ENCODE data around the gene CNTNAP2.

CNTNAP2 gene

GRCh38 chr7:146698995-146699610 is 582.5 kb downstream of the CNTNAP2 start:
- no peak for DNase-seq (ENCODE audit: low spot score)

DNA sequence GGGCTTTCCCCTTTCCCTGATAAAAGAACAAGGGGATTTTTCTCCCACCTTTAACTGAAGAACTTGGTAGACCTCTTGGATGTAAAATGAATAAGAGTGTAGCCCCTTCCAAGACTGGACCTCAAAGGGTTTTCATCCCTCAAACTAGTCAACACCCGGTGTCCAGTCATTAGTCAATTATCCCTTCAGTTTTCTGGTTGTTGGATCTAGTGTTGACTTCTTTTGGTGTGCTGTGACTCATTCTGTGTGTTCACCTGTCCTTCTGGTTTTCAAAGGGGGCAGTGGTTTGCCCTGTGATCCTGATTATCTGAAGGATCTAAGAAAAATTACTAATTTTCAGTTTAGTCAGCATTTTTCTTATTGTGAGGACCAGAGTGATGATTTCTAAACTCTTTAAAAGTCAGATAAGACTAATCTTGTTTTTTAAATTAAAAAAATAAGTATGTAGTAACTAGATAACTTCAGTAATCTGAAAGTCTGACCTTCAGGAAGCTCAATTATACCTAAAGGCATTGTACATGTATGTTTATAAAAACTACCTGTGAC is 583.5 kb downstream of the CNTNAP2 start:
- no peak for DNase-seq (ENCODE audit: low spot score)

GRCh38 chr7:146701166-146701565 is 584.6 kb downstream of the CNTNAP2 start:
- DNase-seq (ENCODE audit: low spot score), result no peak

GRCh38 chr7:146702898-146703297 is 586.3 kb downstream of the CNTNAP2 start:
- DNase-seq (ENCODE audit: low spot score), result no peak

DNA sequence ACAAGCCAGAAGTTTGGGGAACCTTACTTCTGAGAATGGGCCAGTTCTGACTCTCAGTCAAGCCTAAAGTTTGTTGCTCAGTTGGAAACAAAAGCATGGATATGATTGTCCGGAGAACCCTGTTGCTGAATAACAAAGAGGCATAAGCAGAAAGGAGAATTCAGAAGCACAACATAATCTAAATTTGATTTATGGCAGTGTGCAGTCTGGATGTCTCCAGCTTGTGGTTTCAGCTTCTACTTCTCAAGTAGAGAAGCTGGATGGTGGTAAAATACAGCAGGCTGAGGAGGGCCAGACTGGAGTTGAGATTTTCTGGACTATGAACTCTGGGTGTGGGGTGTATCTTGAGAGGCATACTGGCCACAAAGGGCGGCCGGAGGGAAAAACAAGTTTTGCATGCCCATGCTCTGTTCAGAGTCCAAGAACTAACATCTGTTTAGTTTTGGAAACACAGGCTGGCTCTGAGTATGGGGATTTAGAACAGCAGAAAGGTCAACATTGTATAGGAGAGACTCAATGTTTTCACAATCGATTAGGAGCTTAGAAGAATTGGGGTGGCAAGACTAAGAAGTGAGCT is 592.9 kb downstream of the CNTNAP2 start:
- DNase-seq (ENCODE audit: low spot score), result no peak

DNA sequence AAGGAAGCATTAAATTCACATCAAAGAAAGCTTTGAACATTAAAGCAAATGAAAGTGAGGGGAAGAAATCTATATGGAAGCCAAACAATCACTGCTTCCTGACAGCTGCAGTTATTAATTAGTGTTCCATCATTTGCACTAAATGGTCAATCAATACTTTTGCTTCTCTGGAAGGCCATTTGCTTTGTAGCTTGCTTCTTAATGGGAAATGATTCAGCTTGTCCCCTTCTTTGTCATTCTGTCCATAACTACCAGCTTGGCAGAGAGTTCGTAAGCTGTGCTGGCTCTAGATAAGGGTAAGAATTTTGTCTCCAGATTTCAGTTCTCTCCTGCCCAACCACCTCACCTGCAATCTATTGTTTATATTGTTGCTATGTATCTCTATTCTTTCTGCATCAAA is 596.6 kb downstream of the CNTNAP2 start:
- DNase-seq (ENCODE audit: low spot score), result no peak

DNA sequence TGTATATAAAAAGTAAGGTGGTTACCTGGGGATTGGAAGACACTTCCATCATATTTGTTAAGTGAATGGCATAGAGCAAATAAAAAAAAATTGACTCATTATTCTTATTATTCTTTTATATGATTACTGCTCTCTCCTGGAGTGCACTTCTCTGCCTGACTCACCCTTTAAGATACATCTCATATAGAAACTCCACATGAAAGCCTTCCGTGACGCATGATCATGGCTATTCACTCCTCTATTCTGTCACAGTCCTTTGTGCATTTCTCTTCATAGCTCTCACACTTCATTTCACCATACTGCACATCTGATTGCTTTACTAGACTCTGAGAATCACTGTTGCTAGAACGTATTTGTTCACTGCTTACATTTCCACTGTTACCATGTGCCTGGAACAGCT is 597.3 kb downstream of the CNTNAP2 start:
- DNase-seq (ENCODE audit: low spot score), result no peak

GRCh38 chr7:146720195-146720594 is 603.6 kb downstream of the CNTNAP2 start:
- no peak for DNase-seq (ENCODE audit: low spot score)

DNA sequence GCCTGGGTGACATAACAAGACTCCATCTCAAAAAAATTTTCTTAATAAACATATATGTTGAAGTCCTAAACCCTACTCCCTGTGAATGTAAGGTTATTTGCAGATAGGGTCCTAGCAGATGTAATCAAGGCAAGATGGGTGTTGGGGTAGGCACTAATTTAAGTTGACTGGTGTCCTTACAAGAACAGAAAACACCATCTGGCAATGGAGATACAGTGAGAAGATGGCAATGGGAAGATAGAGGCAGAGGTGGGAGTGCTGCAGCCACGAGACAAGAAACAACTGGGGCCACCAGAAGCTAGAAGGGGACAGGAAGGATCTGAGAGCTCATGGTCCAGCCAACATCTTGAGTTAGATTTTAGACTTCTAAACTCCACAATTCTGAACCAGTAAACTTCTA is 606.4 kb downstream of the CNTNAP2 start:
- DNase-seq (ENCODE audit: low spot score), result no peak

GRCh38 chr7:146725520-146725919 is 608.9 kb downstream of the CNTNAP2 start:
- DNase-seq (ENCODE audit: low spot score), result no peak

GRCh38 chr7:146728141-146728540 is 611.5 kb downstream of the CNTNAP2 start:
- no peak for DNase-seq (ENCODE audit: low spot score)

- DNase-seq (ENCODE audit: low spot score), result no peak
Observed at GRCh38 chr7:146728611-146729010, 612.0 kb downstream of the CNTNAP2 start.

GRCh38 chr7:146731185-146731584 is 614.6 kb downstream of the CNTNAP2 start:
- DNase-seq (ENCODE audit: low spot score), result no peak

- no peak for DNase-seq (ENCODE audit: low spot score)
Observed at GRCh38 chr7:146735992-146736391, 619.4 kb downstream of the CNTNAP2 start.

DNA sequence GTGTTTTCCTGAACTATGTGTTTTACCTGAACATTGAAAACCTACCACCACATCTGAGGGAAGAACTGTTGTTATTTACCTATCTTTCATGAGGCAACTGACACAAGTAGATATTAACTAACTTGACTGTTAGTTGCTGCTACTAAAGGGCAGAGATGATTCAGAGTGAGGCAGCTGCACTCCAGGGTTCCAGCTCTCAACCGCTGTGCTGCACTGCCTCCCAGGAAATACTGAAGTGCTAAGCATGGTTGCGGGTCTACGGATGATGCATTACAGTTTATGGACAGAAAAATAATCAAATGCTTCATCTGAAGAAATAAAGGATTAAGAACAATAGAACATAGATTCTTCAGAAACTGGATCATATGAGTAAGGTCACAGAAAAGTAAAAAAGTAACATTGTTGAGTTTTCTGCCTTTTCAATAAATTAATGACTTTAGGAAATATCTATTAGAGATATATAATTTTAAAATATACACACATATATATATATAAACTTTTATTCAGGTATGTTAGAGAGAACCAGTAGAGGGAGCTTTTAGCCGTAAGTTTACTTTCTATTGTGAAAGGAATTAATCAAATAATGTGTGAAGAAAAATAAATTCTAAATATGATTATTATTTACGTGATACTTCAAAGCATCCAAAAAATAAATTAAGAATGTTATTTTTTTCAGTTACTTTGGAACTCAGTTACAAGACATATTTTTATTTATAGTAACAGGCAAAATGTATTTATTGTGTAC is 620.0 kb downstream of the CNTNAP2 start:
- DNase-seq (ENCODE audit: low spot score), result no peak

GRCh38 chr7:146740039-146740438 is 623.4 kb downstream of the CNTNAP2 start:
- no peak for DNase-seq (ENCODE audit: low spot score)

GRCh38 chr7:146741911-146742310 is 625.3 kb downstream of the CNTNAP2 start:
- no peak for DNase-seq (ENCODE audit: low spot score)

- DNase-seq (ENCODE audit: low spot score), result no peak
Observed at GRCh38 chr7:146754385-146754784, 637.8 kb downstream of the CNTNAP2 start.

DNA sequence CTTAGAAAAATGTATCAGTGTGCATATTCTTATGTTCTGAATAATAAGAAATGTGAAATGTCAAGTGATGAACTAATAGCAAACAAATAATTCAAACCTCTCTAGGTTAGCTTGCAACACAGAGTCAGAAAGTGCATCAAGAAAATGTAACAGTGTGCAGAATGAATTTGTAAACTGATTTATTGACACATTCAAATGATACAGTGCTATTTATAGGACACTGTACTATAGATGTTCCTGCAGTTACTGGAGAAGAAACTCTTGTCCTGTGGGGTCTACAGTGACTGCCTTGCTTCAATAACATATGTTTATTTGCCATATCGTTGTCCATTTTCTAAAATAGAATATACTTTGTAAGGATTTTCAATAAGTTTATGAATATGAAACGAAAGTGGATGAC is 639.0 kb downstream of the CNTNAP2 start:
- no peak for DNase-seq (ENCODE audit: low spot score)

- DNase-seq (ENCODE audit: low spot score), result no peak
Observed at GRCh38 chr7:146764458-146764857, 647.9 kb downstream of the CNTNAP2 start.

DNA sequence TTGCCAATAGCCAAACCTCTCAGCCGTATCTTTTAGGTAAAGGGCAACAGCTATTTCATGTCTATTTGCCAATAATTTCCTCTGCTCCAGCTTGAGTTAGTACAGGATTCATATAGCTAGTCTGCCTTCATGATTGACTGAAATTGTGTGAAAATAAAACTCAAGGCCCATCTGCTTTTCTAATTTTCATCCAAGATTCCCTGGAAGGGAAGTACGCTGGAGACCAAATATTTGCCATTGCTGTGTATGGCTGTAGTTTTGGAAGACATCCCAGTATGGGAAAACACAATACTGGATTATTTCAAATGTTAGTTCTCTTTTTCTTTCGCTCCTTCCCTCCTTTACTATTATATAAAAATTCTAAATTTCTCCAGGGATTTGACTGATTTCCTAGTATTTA is 652.4 kb downstream of the CNTNAP2 start:
- DNase-seq (ENCODE audit: low spot score), result no peak

- DNase-seq (ENCODE audit: low spot score), result no peak
Observed at GRCh38 chr7:146772601-146773000, 656.0 kb downstream of the CNTNAP2 start.

- no peak for DNase-seq (ENCODE audit: low spot score)
Observed at GRCh38 chr7:146773506-146773905, 656.9 kb downstream of the CNTNAP2 start.

Data from AG08396 (cell line).